NCI-H82 treated with DMSO at 0.1 percent for 48 hours (cell line): ENCODE measurements around the gene TSPEAR.
"Not testable (repeated sequence)": the region's sequence is repeated elsewhere in the genome, so short reads cannot be mapped to it uniquely, and the experiment has no call there.

Source experiments
- DNase-seq: peaks from one replicate; lab custom pipeline; 2025; ENCODE audit not compliant: unreplicated experiment; lab: John Stamatoyannopoulos, UW

TSPEAR gene

GRCh38 chr21:44636209-44637017, 75.0 kb downstream of the TSPEAR start:
- DNase-seq = no peak

GRCh38 chr21:44632067-44632466, 79.3 kb downstream of the TSPEAR start:
- no peak for DNase-seq

DNA sequence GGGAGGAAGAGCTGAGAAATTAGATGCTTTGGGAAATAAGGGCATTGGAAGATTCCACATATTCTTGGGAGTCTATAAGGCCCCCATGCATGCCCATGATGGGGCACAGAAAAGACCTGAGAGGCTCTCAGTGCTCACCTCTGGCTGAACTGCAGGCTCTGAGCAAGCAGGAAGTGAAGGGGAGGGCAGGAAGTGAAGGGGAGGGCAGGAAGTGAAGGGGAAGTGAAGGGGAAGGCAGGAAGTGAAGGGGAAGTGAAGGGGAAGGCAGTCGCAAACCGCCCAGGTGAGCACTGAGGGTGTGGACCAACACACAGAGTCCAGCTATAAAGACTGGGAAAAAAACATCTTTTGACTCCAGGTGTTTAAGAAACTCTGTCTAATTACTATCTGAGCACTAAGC, 80.9 kb downstream of the TSPEAR start:
- no peak for DNase-seq

DNA sequence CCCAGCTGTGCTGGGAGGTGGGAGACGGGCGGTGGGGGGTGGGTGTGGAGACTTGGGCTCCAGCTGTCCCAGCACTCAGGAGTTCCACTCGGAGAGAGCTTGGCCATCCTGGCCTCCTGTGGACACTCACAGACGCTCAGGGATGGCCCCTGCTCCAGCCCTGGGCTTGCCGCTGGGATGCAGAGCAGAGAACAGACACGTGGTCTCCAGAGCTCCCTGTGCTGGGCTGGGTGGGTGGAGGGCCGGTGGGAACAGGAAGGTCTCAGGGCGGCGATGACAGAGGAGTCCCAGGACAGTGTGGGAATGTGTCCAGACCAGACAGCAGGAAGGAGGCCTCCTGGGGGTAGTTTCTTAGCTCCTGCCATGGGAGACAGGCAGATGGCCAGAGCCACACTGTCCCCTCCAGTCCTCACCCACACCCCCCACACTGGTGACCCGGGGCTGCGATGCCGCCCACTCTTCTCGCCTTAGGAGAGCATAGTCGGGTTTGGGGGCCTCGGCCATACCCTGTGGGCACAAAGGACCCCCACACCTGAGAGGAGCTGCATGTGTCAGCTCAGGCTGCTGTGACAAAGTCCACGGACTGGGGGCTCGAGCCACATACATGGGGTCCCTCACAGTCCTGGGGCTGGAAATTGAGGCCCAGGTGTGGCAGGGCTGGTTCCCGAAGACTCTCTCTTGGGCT, 82.5 kb downstream of the TSPEAR start:
- no peak for DNase-seq

DNA sequence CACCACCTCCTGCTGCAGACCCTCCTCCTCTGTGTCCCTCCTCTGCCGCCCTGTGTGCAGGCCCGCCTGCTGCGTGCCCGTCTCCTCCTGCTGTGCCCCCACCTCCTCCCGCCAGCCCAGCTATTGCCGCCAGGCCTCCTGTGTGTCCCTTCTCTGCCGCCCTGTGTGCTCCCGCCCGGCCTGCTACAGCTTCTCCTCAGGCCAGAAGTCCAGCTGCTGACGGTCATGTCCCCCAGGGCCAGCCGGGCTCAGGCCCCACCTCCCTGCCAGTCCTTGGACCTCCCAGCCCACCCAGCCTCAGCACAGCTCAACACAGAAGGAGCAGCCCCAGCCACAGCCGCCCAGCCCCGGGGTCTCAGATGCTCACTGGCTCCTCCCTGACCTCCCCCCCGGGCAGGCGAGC, 83.5 kb downstream of the TSPEAR start:
- DNase-seq = not testable (repeated sequence)

DNA sequence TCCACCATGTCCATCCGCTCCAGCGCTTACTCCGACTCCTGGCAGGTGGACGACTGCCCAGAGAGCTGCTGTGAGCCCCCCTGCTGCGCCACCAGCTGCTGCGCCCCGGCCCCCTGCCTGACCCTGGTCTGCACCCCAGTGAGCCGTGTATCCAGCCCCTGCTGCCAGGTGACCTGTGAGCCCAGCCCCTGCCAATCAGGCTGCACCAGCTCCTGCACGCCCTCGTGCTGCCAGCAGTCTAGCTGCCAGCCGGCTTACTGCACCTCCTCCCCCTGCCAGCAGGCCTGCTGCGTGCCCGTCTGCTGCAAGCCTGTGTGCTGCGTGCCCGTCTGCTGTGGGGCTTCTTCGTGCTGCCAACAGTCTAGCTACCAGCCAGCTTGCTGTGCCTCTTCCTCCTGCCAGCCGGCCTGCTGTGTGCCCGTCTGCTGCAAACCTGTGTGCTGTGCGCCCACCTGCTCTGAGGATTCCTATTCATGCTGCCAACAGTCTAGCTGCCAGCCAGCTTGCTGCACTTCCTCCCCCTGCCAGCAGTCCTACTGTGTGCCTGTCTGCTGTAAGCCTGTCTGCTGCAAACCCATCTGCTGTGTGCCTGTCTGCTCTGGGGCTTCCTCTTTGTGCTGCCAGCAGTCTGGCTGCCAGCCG, 84.1 kb downstream of the TSPEAR start:
- not testable (repeated sequence) for DNase-seq

DNA sequence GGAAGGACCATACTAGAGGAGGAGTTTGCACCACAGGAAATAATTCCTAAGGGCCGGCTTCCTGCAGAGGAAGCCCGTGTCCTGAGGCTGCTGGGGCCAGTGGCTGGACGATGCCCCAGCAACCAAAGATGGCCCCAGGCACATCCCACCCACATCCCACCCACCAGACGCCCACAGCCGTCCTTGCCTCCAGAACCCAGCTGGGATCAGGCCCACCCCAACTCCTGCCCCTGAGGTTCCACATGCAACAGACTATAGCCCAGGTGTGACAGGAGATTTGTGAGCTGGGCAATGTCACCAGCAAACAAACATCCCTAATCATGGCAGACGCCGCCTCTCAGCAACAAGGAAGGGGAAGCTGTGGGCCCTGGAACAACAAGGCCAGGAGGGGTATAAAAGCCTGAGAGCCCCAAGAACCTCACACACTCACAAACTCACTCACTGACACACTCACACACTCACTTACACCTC, 84.7 kb downstream of the TSPEAR start, which contains the start of gene KRTAP10-9:
KRTAP10-9 (plus strand) TSS at position 421 of the 471 bp plus-strand sequence. CDS start 79 bp downstream, outside the sequence.
- DNase-seq = no peak

GRCh38 chr21:44626262-44626661, 85.1 kb downstream of the TSPEAR start:
- no peak for DNase-seq

DNA sequence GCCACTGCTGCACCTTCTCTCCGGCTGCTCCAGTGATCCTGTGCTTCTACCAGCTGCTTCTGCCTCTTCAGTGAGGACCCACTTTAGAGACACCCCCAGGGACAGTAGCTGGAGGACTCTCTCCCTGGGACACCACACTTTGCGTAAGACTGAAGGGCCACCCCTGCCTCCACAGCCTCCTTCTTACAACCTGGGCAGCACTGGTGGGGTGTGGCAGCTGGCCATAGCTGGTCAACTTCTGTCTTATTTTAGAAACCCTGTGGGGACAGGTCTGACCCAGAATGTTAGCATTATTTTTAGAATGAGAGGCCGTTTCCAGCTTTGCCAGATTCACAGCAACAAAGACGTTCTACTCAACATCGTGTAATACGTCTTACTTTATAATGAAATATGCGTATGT, 85.6 kb downstream of the TSPEAR start:
- DNase-seq = no peak

- DNase-seq = no peak
These were observed 87.8 kb downstream of the TSPEAR start for GRCh38 chr21:44623575-44623974.

DNA sequence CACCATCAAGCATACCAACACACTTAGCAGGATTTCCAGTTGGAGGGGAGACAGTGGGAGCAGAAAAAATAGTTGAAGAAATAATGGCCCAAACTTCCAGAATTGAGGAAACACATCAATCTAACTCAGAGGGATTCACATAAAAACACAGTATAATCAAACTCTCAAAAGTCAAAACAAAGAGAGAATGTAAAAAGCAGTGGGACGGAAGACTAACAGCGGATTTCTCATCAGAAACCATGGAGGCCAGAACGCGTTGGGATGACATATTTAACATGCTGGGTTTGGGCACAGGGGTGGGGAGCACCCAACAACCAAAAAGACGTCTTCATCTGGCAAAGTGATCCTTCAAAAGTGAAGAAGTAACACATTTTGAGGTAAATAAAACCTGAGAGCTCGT, 91.5 kb downstream of the TSPEAR start:
- DNase-seq = no peak

- DNase-seq = no peak
These were observed 92.5 kb downstream of the TSPEAR start for GRCh38 chr21:44618909-44619308.

DNA sequence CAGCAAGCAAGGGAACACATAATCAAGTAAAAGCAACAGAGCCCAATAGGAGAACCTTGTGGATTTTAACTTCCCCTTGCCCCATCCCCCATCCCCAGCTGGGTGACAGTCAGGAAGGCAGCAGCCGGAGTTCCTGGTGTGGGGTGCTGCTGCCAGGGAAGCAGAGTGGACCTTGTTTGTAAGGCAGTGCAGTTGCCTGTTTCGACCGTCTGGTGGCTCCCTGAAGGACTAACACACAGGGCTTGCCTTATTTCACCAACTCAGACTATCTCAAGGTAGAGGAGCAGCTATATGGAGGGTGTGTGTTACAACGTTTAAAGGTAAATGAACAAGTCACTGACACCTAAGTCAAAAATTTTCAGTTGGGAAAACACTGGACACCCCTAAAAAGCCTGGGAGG, 92.9 kb downstream of the TSPEAR start:
- DNase-seq = no peak

- no peak for DNase-seq
These were observed 94.3 kb downstream of the TSPEAR start for GRCh38 chr21:44617071-44617501.

DNA sequence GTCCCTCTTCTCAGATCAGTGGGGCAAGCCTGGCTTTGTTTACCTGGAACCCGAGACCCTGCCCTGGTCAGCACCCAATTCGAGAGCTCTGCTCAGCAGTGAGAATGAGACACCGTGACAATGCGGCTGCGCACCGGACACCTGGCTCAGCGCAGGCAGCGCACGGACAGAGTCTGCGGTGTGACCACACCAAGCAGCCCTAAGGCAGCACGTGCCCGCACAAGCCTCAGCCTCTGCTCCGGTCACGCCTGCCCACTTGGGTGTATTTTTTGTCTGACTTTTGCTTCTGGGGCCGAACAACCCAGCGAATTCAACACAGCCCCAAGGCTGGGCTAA, 94.8 kb downstream of the TSPEAR start:
- DNase-seq = no peak

- no peak for DNase-seq
These were observed 95.3 kb downstream of the TSPEAR start for GRCh38 chr21:44615911-44616590.

DNA sequence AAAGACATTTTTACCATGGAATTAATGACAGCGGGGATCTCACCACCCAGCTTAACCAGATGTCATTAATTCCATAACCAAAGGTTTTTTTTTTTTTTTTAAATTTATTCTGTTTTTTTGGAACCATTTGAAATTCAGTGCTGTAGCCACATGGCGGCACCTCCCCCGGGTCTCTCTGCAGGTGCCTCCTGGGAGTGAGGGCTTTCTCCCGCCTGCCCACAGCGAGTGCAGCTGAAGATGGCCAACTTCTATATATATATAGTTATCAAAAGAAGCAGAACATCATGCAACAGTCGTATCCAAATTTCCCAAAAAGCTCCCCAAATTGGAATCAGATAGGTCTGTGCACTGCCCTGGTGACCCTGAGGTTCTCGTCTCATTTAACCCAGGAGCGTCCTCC, 95.9 kb downstream of the TSPEAR start:
- no peak for DNase-seq

GRCh38 chr21:44614961-44615391, 96.4 kb downstream of the TSPEAR start:
- DNase-seq = no peak

DNA sequence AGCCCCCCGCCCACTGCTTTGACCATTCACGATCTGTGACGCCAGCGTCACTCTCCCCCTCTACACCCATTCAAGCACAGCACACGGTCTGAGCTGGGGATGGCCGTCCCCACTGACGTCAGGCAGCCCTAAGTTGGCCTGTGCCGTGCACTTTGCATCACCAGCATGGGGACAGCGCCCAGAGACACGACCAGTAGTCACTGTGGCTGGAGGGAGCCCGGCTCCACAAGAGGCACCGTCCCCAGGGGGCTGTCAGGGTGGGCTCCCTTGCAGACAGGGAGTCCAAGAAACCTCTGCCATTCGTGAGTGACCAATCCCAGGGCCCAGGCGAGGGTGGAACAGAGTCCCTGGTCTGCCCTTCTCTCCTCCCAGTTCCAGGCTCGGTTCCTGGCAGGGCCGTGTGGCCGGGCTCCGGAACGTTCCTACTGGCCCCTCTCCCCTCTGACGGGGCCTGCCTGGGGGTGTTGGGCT, 97.2 kb downstream of the TSPEAR start:
- no peak for DNase-seq

DNA sequence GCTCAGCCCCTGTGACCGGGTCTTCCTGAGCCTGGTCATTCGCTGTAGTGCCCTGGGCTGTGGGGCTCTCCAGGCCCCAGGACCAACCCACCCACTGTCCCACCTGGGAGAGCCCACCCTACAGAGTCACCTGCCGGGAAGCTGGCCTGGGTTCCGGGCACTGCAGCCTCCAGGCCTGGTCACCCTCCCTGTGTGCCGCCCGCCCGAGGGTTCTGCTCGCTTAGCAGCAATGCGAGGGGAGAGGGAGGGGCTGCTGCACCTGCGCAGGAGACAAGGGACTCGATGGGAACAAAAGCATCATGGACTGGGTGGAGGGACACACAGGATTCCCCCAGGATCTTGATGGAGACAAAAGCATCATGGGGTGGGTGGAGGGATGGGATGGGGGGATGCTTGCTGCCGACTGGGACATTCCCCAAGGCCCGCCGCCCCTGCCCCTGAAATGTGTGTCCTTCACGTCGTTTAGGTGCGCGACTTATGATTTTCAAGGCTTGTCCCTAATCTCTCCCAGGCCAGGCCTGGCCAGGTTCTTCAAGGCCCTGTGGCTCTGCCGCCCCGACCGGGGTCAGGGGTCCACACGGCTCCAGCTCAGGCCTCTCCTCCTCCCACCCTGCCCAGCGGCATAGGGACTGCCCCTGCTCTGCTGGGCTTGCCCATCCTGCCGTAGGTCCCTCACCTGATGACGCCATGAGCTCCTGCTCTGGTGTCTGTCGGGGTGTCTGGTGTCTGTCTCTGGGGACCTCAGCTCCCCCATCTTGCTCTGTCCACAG, 97.8 kb downstream of the TSPEAR start:
- no peak for DNase-seq
